Smooth muscle cell (in vitro differentiated cells): ENCODE measurements around the gene RNF215. TPM values are rescaled to one million over a fixed set of nuclear protein-coding genes. Genes with fewer than 3 reads are reported as not detected.
"Not testable (repeated sequence)": the region's sequence is repeated elsewhere in the genome, so short reads cannot be mapped to it uniquely, and the experiment has no call there.

Experiments used
- DNase-seq: peaks from one replicate; lab custom pipeline; 2025; ENCODE audit not compliant: unreplicated experiment; lab: John Stamatoyannopoulos, UW
- H2AFZ ChIP-seq: fragments of 200-600 bp; sonication (generic); 2 replicates; pipeline ENCODE4 v1.6.0; 2016; ENCODE audit warnings: antibody characterized with exemption, low read depth, mild to moderate bottlenecking
- H3F3A ChIP-seq: fragments of 200-600 bp; sonication (generic); 2 replicates; pipeline ENCODE4 v1.6.0; 2017; ENCODE audit warnings: antibody characterized with exemption, low read depth
- H3K27ac ChIP-seq: fragments of 200-600 bp; sonication (generic); 2 replicates; pipeline ENCODE4 v1.5.1; 2016; ENCODE audit warnings: low read depth, mild to moderate bottlenecking
- H3K27me3 ChIP-seq: fragments of 200-600 bp; sonication (generic); 2 replicates; pipeline ENCODE4 v1.6.1; 2016; ENCODE audit warnings: low read depth, mild to moderate bottlenecking
- H3K36me3 ChIP-seq: fragments of 200-600 bp; sonication (generic); 2 replicates; pipeline ENCODE4 v1.5.1; 2016; ENCODE audit warnings: low read depth
- H3K4me1 ChIP-seq: fragments of 200-600 bp; sonication (generic); 2 replicates; pipeline ENCODE4 v1.5.1; 2016; ENCODE audit warnings: low read depth
- H3K4me2 ChIP-seq: fragments of 200-600 bp; sonication (generic); 2 replicates; pipeline ENCODE4 v1.6.0; 2016; ENCODE audit warnings: mild to moderate bottlenecking
- H3K4me3 ChIP-seq: fragments of 200-600 bp; sonication (generic); 2 replicates; pipeline ENCODE4 v1.5.1; 2016; ENCODE audit warnings: mild to moderate bottlenecking
- H3K79me2 ChIP-seq: fragments of 200-600 bp; sonication (generic); 2 replicates; pipeline ENCODE4 v1.6.0; 2016; ENCODE audit warnings: low read depth, mild to moderate bottlenecking
- H3K9ac ChIP-seq: fragments of 200-600 bp; sonication (generic); 2 replicates; pipeline ENCODE4 v1.6.0; 2016; ENCODE audit warnings: low read depth
- H3K9me3 ChIP-seq: fragments of 200-600 bp; sonication (generic); replicated peaks from 2 replicates; pipeline ENCODE4 v1.5.1; 2016; ENCODE audit warnings: low read depth
- H4K20me1 ChIP-seq: fragments of 200-600 bp; sonication (generic); 2 replicates; pipeline ENCODE4 v1.6.0; 2016; ENCODE audit warnings: low read depth
- CTCF ChIP-seq: fragments of 200-600 bp; sonication (generic); IDR thresholded peaks from 2 replicates; pipeline ENCODE4 v1.5.1; 2017; ENCODE audit warnings: borderline replicate concordance, mild to moderate bottlenecking, antibody characterized with exemption; ENCODE audit not compliant: insufficient read depth, poor library complexity, severe bottlenecking
- WGBS: methylation state at CpG from one replicate; pipeline ENCODE4 v1.1.7; 2016; ENCODE audit warnings: low lambda C conversion rate; 5-methylcytosine and 5-hydroxymethylcytosine counted together
- polyA plus RNA-seq: library from polyadenylated mRNA; unstranded; fragments of >200 nt; fragmentation: Nextera tagmentation; extraction: Ambion mirVana; gene quantifications from 2 replicates; pipeline ENCODE4 v1.2.1, GENCODE V29; 2016
- total RNA-seq: library from RNA; depleted of rRNA; stranded (reverse); fragments of >200 nt; gene quantifications from 2 replicates; pipeline ENCODE4 v1.2.3, GENCODE V29; 2014

RNF215 gene
- total and polyA plus RNA-seq, 2 experiments from 2014 or later, result 5.9 to 11.6 TPM

- no peaks in the 10 kb centered on the region for H3F3A ChIP-seq
- H3K4me2 ChIP-seq, result no peak overlapping the region
- H3K27ac ChIP-seq, result no peak overlapping the region
- no peaks in the 10 kb centered on the region for H3K79me2 ChIP-seq
- H2AFZ ChIP-seq, result no peak overlapping the region
- TF ChIP-seq CTCF, result no peak
- H3K9ac ChIP-seq, result no peak overlapping the region
- peaks cover 34% of the 10 kb centered on the region for H3K36me3 ChIP-seq
- no peaks in the 10 kb centered on the region for H3K27me3 ChIP-seq
- DNase-seq, result no peak
- peaks cover 8% of the 10 kb centered on the region for H4K20me1 ChIP-seq
- no peaks in the 10 kb centered on the region for H3K4me1 ChIP-seq
- no peaks in the 10 kb centered on the region for H3K9me3 ChIP-seq
- no peak overlapping the region for H3K4me3 ChIP-seq
- WGBS, result over 99% methylated on average over 7 of the region's 7 CpGs
Observed at GRCh38 chr22:30338802-30339201, 48.4 kb downstream of the RNF215 start.

DNA sequence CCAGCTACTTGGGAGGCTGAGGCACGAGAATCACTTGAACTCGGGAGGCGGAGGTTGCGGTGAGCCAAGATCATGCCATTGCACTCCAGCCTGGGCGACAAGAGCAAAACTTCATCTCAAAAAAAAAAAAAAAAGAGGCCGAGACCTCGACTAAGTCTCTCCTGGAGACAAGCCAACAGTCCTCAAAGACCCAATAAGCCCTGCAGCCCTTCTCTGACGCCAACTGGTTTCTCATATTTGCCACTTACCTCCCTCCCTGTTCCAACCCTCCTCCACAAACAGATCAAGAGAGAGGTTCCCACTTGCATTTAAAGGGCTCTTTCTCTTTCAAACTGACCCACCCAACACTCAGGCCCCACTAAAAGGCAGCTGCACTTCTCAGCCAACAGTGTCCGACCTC lies 48.9 kb downstream of the RNF215 start:
- H3K4me2 ChIP-seq, H3K27ac ChIP-seq, H3K4me1 ChIP-seq, H4K20me1 ChIP-seq, H3K79me2 ChIP-seq, H3K27me3 ChIP-seq, H3K9me3 ChIP-seq, H2AFZ ChIP-seq, H3K4me3 ChIP-seq, DNase-seq, H3K9ac ChIP-seq, H3F3A ChIP-seq: not testable (repeated sequence)
- 96% methylated on average over 9 of the region's 9 CpGs for WGBS
- peaks cover 33% of the 10 kb centered on the region for H3K36me3 ChIP-seq

DNA sequence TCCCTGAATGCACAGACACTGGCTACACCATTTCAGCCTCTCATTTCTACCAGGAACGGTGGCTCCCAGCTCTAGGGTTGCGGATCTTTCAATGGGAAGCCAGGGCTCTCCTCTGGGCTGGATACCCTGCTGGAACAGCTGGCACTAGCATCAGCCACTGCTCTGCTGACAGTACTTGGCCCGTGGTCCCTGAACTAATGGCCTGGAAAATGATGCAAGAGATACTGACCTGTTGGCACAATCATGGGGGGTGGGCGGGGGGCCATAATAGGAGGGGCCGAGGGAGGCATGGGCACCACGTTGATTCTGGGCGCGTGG lies 49.8 kb downstream of the RNF215 start:
- H3K4me1 ChIP-seq, result no peaks in the 10 kb centered on the region
- TF ChIP-seq CTCF, result no peak
- H4K20me1 ChIP-seq, result peaks cover 3% of the 10 kb centered on the region
- H3K9me3 ChIP-seq, result no peaks in the 10 kb centered on the region
- H2AFZ ChIP-seq, result no peak overlapping the region
- H3F3A ChIP-seq, result peaks cover 5% of the 10 kb centered on the region
- no peaks in the 10 kb centered on the region for H3K27me3 ChIP-seq
- H3K27ac ChIP-seq, result no peak overlapping the region
- no peak for DNase-seq
- H3K4me2 ChIP-seq, result no peak overlapping the region
- WGBS, result 93% methylated on average over 8 of the region's 8 CpGs
- H3K79me2 ChIP-seq, result no peaks in the 10 kb centered on the region
- peaks cover 25% of the 10 kb centered on the region for H3K36me3 ChIP-seq
- no peak overlapping the region for H3K4me3 ChIP-seq
- no peak overlapping the region for H3K9ac ChIP-seq

- 97% methylated on average over 4 of the region's 4 CpGs for WGBS
- DNase-seq, result no peak
- TF ChIP-seq CTCF, result no peak
- Histone ChIP-seq H3K4me3 (no peak overlapping the region), H3K4me1 (no peaks in the 10 kb centered on the region), H3K27me3 (no peaks in the 10 kb centered on the region), H2AFZ (no peak overlapping the region), H3K9me3 (no peaks in the 10 kb centered on the region), H3K79me2 (no peaks in the 10 kb centered on the region), H4K20me1 (peaks cover 3% of the 10 kb centered on the region), H3K9ac (no peak overlapping the region), H3F3A (peaks cover 7% of the 10 kb centered on the region), H3K36me3 (peaks cover 25% of the 10 kb centered on the region), H3K27ac (no peak overlapping the region), H3K4me2 (no peak overlapping the region)
Observed at GRCh38 chr22:30336752-30337460, 50.3 kb downstream of the RNF215 start.
